GM06990 (cell line): ENCODE measurements around the gene SPEN.

ENCODE experiments used
- DNase-seq: peaks from one replicate; pipeline ENCODE4 v3.0.0-alpha.2; 2011; ENCODE audit not compliant: insufficient read length; ENCODE audit errors: extremely low read depth
- H3K27me3 ChIP-seq: replicated peaks from 2 replicates; pipeline ENCODE4 v1.6.0; 2011; ENCODE audit warnings: low read length; ENCODE audit not compliant: control insufficient read depth, insufficient read depth
- H3K36me3 ChIP-seq: 2 replicates; pipeline ENCODE4 v1.5.1; 2011; ENCODE audit warnings: low read length; ENCODE audit not compliant: control insufficient read depth, insufficient read depth
- H3K4me3 ChIP-seq: replicated peaks from 2 replicates; pipeline ENCODE4 v1.5.1; 2011; ENCODE audit warnings: low read depth, mild to moderate bottlenecking, control low read depth, low read length
- TF ChIP-seq, protein P1 (sequence below): IDR thresholded peaks from 2 replicates; pipeline ENCODE4 v1.5.1; 2011; ENCODE audit warnings: low read length, control low read depth, mild to moderate bottlenecking, inconsistent platforms; ENCODE audit not compliant: insufficient read depth, poor library complexity, severe bottlenecking

The SPEN gene

GRCh38 chr1:15988856-15989736 lies 141.6 kb downstream of the SPEN start:
- Histone ChIP-seq H3K36me3 (no peaks in the 10 kb centered on the region), H3K27me3 (no peaks in the 10 kb centered on the region; the same call in 1 of the 2 replicates), H3K4me3 (no peak overlapping the region)
- TF ChIP-seq, protein P1, sequence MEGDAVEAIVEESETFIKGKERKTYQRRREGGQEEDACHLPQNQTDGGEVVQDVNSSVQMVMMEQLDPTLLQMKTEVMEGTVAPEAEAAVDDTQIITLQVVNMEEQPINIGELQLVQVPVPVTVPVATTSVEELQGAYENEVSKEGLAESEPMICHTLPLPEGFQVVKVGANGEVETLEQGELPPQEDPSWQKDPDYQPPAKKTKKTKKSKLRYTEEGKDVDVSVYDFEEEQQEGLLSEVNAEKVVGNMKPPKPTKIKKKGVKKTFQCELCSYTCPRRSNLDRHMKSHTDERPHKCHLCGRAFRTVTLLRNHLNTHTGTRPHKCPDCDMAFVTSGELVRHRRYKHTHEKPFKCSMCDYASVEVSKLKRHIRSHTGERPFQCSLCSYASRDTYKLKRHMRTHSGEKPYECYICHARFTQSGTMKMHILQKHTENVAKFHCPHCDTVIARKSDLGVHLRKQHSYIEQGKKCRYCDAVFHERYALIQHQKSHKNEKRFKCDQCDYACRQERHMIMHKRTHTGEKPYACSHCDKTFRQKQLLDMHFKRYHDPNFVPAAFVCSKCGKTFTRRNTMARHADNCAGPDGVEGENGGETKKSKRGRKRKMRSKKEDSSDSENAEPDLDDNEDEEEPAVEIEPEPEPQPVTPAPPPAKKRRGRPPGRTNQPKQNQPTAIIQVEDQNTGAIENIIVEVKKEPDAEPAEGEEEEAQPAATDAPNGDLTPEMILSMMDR, result no peak
- no peak for DNase-seq

GRCh38 chr1:15989776-15990175 lies 142.3 kb downstream of the SPEN start:
- no peaks in the 10 kb centered on the region for H3K36me3 ChIP-seq
- no peaks in the 10 kb centered on the region; the same call in 1 of the 2 replicates for H3K27me3 ChIP-seq
- no peak overlapping the region for H3K4me3 ChIP-seq
- DNase-seq, result no peak
- TF ChIP-seq, protein P1, result no peak
